ENCODE measurements around the gene ARHGEF26.

DNA sequence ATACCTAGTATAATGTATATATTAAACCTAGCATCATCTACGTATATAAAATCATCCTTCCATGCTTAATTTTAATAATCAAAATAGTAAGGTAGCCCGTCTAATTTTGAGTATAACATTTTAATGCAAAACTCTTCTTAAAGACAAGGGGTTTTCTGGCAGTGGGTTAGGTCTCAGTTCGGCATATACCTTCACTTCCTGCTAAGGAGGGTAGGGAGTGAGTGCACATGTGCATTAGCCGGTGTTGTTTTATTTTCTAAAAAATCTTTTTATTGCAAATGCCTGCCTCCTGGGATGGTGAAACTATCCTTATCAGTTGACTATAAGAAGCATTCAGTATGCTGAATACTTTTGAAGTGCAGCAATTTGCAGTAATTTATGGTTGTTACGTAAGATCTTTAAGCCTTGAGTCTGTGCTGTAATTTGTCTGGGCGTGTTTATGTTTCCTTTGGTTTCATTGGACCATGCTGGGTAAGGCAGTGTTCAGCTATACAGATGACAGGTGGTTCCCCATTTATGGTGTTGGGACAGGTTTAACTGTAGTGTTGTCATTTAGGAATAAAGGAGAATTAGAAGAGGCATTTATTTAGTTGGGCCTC lies 11.7 kb downstream of the ARHGEF26 start:
- TF ChIP-seq, protein P1, sequence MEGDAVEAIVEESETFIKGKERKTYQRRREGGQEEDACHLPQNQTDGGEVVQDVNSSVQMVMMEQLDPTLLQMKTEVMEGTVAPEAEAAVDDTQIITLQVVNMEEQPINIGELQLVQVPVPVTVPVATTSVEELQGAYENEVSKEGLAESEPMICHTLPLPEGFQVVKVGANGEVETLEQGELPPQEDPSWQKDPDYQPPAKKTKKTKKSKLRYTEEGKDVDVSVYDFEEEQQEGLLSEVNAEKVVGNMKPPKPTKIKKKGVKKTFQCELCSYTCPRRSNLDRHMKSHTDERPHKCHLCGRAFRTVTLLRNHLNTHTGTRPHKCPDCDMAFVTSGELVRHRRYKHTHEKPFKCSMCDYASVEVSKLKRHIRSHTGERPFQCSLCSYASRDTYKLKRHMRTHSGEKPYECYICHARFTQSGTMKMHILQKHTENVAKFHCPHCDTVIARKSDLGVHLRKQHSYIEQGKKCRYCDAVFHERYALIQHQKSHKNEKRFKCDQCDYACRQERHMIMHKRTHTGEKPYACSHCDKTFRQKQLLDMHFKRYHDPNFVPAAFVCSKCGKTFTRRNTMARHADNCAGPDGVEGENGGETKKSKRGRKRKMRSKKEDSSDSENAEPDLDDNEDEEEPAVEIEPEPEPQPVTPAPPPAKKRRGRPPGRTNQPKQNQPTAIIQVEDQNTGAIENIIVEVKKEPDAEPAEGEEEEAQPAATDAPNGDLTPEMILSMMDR (conservative IDR thresholded peaks at IDR 0.05 in 1 of 2, IDR thresholded peaks at IDR 0.05 in 1 of 2; ENCODE audit: extremely low read depth in 1 of 2, insufficient read depth in 1 of 2, low read depth in 1 of 2, low read length in 2 of 2) = no peak
- TF ChIP-seq EZH2 (IDR thresholded peaks at IDR 0.05; ENCODE audit: borderline replicate concordance, low read length) = no peak

All from mammary epithelial cell (primary cell).